HTR-8/SVneo (cell line): Measurements from ENCODE around the gene KRT6A.

Source experiments
- DNase-seq: peaks from one replicate; pipeline ENCODE4 v3.0.0; 2011; ENCODE audit warnings: low spot score, mixed read lengths; ENCODE audit not compliant: insufficient read length
- FAIRE-seq: peaks from 2 replicates; lab custom pipeline; 2011; peaks lifted over from hg19 to GRCh38; lab: Jason Lieb, UNC

The KRT6A gene

DNA sequence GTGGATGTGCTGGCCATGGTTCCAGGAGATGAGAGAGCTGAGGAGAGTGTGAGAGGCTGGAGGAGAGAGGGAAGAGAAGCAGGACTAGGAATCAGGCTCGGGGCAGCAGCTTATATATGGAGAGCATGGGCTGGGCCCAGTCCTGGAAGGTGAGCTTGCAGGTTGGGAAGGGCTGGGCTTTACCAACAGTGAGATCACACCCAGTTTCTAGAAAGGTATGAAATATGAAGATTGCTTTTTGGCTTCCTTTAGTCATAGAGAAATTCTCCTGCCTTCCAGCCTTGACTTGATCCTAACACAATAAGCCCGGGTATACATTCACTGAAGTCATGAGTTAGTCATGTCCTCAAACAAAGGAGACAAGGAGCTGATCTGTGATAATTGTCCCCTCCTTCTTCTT is at the start of gene KRT6A:
TSS of gene KRT6A (minus strand) at position 86 of the 400 bp plus-strand sequence. CDS start at position 17, 69 bp downstream.
- no peak for FAIRE-seq
- no peak for DNase-seq

DNA sequence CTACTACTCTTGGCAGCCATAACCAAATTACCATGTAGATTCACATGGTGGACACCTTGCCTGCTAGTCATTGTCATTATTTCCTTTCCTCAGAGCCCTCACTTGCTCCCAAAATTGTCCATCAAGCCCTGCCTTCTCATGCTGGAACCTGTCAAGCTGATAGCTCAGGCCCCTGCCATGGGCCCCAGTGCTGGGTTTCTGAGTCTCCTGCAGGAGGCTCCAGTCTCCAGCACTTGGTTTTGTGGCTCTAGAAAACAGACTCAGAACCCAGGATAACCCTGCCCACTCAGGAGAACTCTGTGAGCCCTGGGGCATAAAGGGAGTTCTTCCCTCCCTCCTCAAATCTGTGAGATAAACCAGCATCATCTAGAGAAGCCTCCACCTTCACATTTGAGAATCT is 49.1 kb upstream of the KRT6A start:
- DNase-seq (no peak), FAIRE-seq (no peak)

DNA sequence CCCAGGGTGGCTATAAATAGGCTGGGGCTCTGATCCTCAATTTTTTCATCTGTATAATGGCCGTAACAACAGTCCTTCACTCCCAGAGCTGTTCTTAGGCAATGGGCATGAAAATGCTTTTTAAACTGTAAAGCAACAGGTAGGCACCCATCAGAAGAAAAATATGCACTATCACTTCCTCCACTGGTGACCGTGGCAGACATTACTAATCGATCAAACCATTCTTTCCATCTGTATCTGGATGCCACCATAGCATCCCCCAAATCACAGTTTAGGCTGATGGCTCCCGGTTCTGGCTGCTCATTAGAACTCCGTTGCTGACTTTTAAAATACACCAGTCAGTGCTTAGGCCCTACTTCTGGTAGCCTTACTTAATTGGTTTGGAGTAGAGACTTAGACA is 48.7 kb upstream of the KRT6A start:
- FAIRE-seq (no peak), DNase-seq (no peak)

DNA sequence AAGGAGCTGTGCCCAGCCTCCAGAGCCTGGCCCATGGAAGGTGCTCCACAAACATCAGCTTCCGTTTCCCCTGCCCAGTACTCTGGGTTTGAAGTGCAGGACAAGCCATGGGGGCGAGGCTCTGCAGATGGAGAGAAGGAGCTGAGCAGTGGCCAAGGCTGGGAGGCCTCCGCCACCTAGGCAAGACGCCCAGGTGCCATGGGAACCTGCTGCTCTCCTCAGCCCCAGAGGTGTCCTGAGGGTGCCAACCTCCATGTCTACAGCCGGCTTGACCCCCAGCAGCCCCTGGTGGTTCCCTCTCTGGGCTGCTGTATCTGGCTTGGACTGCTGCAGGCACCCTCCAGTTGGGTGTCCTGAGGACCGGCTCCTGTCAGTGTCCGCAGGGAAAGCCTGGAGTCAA is 47.5 kb upstream of the KRT6A start:
- FAIRE-seq, result no peak

DNA sequence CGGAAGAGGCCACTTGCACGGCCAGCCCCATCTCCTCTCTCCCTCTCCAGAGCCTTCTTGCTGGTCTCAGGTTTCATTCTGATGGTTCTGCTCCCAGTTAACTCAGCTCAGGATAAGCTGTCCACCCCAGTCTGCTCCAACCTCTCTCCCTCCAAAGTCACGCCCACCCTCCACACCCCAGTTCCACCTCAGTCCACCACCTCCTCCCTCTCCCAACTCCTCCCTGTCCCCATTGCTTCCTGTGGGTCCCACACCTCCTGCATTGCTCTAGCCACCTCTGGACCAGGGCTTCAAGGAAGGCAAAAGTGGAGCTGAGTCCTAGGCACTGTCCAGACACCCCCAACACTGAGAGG is 46.7 kb upstream of the KRT6A start:
- DNase-seq, result no peak
- no peak for FAIRE-seq

More for the DNA sequence above, 47.5 kb upstream of the KRT6A start:
- no peak for DNase-seq

DNA sequence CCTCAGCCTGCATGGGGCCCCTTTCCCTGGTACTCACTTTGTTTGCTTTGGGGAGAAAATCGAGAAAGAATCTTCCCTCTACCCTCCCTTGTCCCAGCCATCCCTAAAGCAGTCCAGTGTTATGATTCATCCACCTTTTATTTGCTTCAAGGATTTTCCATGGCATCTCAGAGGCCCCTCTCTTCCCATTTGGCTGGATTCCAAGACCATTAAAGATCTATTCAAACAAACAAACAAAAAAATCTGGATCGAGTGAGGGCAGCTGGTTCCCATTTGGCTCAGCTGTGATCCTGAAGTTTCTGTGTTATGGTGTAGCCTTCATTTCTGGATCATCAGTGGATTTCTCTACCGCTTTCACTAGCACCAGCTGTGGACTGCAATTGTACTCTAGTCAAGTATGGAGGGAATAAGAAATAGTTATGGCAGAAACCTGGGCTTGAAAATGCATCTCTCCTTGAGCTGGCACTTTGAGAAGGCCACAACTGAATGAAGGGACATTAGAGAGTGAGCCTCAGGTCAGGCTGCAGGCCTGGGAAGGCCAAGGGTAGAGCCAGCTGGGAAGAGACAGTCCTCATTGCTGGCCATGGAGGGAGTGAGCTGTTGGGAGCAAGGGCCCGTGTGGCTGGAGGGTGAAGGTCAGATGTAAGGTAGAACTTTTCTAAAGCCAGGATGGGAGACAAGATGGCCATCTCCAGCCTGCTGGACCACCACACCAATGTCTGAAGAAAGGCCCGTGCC is 46.2 kb upstream of the KRT6A start:
- FAIRE-seq, result no peak

DNA sequence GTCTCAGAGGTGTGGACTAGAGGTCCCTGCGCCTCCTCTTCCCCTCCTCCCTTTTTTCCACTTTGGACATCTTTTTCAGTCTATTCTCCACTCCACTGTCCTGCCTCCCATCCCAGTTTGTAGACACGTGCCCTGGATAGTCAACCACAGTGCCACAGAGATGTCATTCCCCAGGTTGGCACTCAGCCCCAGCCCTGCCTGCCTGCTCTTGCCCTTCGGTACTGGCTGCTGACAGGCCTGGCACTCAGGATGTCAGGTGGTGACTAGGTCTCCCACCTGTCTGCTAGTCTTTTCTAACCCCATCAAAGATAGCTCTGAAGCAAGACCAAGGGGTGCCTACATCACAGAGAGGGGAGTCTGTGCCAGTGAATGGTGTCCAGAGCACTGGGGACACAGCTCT is 44.0 kb upstream of the KRT6A start:
- DNase-seq (no peak), FAIRE-seq (no peak)

More for the DNA sequence above, 46.2 kb upstream of the KRT6A start:
- DNase-seq, result peak; percentile 73

DNA sequence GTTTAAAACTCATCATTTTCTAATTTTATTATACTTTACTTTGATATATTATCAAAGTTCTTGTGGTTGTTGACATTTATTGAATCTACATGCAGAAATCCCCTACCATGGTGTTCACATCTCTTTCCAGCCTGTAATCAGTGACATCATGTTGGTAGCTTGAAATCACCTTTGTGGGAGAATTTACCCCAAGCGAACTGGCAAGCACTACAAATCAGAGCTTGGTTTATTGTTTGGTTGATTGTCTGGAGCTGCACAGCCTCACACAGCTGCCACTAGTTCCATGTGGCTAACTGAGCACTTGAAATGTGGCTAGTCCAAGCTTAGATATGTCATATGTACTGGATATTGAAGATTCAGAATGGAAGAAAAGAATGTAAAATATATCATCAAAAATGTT is 42.5 kb upstream of the KRT6A start:
- FAIRE-seq (no peak), DNase-seq (no peak)

DNA sequence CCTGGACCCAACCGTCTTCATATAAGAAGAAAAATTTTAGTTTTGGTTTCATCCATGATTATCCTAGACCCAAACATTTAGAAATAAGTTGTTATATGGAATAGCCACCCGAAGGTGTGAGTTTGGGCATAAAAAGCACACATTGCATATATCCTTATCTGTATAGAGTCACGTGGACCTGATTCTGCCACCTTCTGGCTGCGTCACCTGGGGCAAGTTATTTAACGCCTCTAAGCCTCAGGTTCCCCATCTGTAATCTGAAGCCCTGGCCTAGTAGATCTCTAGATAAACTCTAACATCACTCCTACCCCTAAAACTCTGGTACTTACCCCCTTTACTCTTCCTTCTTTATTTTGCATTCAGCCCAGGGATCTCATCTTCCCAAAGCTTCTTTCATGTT is 41.4 kb upstream of the KRT6A start:
- FAIRE-seq (no peak), DNase-seq (no peak)

DNA sequence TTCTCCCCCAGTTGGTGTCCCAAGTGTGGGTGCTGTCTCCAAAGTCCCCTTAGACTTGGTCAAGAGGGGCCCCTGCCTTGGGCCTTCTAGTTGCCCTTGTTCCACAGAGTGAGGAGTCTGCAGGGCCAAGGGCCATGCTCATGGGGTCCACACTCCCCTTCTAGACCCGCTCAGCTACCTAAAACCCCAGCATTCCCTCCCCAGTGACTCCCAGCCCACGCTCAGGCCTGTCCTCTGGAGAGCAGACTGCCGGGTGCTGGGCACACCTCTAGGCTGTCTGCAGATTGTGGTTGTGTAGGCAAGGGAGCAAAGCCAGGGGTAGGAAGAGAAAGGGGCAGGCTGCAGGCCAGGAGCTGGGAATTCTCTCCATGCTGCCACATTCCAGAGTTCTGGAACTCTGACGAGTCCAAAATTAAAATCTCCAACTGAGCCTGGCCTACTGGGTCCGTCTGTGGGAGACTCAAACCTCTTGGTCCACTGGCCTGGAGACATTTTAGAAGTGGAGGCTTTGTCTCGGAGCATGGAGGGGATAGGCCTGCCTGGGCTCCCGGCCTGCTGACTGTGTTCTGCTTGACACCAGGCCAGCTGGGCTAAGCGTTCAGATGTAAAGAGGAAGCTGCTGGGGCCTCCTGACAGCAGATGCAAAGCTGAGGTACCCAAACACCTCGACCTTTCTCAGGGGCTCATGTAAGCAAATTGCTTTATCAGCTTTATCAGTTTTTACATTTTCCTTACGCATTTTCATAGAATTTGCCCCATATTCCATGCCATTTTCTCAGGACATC is 40.8 kb upstream of the KRT6A start:
- FAIRE-seq (no peak), DNase-seq (no peak)

DNA sequence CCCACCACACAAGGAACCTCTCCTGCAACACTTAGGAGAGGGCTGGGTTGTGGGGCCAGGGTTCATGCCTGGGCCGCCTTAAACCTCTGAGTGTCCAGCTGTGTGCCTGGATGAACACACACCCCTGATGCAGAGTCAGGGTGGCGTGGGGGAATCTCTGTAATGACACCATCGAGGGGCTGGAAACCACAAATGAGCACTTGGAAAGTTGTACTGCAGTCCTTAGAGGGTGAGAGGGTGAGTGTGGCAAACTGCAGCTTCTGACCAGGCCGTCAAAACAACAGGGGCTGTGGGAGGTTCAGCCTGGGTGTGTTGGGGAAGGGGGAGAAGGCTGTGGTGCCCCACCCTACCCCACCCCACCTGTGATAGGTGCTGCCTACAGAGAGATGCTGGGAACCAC is 39.6 kb upstream of the KRT6A start:
- DNase-seq, result no peak
- no peak for FAIRE-seq

DNA sequence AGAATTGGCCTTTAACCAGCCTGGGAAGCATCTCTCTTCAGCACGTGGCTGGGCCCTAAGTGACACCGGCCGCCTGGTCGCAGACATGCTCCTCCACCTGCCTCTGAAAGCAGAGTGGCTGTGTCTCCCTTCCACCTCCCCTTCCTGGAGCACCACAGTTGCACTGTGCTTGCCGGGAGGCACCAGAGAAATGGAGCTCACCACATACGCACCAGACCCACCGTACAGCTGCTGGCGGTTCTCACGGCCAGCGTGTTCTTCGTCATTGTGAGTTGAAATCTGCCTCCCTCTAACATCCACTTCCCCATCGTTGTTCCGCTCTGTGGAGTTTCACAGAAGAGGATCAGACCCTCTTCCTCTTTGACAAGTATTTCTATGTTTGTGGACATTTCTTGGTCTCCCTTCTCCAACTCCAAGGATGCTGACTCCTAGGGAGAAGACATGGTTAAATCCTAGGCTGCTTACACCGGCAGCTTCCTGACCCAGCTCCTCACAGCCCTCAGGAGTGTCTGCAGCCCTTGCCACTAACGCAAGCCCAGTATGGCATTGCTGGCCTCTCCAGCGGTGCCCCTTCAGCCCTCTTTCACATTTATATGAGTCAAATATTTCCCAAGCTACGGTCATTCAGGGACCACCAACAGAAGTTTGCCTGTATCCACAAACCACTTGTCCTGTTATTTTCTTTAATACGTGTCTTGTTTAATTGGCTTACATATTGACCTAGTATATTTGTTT is 38.7 kb upstream of the KRT6A start:
- DNase-seq (no peak), FAIRE-seq (no peak)

DNA sequence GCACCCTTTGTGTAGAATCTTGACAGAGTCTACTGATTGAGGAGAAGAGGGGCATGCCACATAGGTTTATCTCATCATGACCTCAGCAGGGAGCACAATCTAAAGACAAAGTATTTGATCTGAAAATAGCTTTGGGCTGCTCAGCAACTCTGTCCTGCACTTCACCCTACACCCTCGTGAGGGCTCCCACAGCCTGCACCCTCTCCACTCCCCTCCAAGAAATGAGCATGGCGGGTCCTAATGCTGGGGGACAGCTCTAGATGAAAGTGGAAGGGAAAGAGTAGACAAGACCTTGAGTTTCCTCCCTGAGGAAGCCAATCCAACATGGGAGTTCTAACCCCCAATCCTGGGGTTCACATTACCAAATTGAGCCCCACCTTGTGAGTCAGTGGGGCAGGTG is 37.8 kb upstream of the KRT6A start:
- DNase-seq, result no peak
- FAIRE-seq, result no peak

DNA sequence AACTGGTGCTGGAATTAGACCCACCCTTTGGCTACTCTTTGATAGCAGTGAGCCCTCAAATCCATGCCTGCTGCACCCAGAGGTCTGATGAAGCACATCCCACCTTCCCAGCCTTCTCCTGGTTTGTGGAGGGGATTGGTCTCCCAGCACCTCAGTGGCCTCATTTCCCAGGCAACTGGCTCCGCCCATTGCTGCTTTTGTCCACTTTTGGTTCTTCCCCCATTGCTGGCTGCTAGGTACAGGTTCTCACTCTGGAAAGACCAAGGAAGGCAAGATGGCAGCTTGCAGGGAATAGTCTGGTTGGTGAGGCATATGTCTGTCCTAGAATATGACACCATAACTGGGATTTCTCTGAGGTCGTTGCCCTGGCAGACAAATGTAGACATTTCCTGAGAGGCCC is 37.3 kb upstream of the KRT6A start:
- FAIRE-seq, result no peak
- DNase-seq, result no peak

DNA sequence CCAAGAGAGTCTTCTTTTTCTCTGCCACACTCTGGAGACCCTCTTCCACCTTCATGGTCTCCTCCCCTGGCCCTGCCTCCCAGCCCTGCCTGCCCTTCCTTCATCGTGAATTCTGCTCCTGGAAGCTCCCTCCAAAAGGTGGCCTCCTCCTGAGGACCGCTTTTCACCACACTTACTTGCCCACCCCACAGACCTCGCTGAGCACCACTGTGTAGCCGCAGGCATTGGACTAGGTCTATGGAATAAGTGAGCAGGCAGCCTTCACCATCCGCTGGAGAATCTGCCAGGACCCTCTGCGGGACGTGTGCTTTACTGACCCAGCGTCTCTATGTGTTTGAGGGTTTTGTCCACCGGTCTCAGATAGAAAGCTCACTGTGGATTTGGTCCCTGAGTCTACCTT is 36.8 kb upstream of the KRT6A start:
- DNase-seq (no peak), FAIRE-seq (no peak)

DNA sequence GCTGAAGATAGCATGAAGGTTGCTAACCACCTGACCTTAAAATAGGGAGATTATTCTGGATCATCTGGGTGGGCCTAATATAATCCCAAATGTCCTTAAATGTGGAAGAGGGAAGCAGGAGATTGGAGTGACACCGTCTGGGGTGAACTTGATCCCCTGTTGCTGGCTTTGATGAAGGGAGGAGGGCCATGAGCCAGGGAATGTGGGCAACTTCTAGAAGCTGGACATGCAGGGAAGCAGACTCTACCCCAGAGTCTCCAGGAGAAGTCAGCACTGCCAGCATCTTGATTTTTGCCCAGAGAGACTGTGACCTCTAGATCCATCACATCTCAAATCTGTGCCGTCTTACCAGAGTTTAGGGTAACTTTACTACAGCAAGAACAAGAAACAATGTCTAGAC is 36.4 kb upstream of the KRT6A start:
- FAIRE-seq, result no peak

DNA sequence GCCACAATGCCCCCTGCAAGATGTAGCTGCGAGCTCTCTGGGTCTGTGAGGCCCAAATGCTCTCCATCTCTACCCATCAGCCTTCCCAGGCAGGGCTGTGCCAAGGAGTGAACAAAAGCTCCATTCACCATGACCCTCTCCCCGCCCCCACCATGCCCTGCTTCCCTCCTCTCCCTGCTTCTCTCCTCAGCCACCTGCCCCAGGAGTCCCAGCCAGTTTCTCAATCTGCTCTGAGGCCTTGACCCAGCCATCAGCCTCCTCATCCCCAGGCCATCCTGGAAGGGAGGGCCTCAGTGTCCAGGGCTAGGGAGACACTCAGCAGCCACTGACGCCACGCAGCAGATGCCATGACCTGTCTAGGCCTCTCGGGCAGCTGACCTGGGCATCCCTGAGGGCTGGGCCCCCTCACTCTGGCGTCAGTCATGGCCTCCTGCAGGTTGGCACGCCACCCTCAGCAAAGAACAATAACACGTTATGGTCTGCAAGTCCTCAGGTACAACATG is 35.6 kb upstream of the KRT6A start:
- FAIRE-seq (no peak), DNase-seq (no peak)

More for the DNA sequence above, 36.4 kb upstream of the KRT6A start:
- no peak for DNase-seq

DNA sequence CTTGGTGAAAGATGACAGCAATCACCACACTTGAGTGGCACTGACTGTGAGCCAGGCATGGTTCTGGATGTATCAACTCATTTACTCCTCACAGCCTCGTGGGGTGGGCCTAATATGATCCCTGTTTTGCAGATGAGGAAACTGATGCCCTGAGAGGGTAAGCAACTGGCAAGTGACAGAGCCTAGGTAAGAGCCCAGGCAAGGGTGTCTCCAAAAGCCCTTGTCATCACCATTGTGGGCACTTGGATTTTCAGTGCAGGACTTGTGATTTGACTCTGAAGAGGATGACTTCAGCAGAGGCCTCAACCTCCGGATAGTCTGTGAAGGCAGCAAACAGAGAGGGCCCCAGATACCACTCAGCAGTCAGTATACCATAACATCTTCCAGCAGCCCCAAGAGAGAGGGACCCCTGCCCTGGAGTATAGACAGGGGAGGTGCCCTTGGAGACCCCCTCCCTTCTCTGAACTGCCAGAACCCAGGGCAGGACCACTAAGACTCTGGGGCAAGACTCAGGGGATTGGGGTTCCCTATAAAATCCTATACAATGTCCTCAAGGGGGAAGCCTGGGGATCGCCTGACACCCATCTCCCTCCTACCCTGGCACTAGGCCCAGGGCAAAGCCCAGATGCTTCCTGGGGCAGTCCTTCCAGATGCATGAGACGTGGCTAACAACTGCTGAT is 34.2 kb upstream of the KRT6A start:
- DNase-seq (no peak), FAIRE-seq (no peak)

DNA sequence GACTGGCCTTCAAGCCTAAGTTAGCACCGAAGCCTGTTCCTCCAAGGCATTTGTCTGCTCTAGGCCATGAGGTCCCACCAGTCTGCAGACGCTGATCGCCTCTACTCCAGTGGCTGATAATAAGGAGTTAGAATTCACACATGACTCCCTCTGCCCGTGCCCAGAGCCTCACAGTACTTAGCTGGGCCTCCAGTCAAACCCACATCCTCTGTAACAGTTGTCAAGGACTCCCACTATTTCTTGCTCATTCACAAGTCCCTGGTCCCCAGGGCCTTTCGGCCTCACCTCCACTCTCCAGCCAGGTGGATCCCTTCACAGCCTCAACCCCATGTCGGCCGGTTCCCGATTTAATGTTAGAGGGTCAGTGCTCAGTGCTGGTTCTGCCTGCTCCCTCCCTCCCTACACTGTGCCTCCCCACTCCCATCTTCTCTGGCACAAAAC is 33.5 kb upstream of the KRT6A start:
- no peak for DNase-seq
- FAIRE-seq, result no peak
